Glutamatergic neuron (in vitro differentiated cells): Measurements from ENCODE around the gene SPPL3. TPM values are rescaled to one million over a fixed set of nuclear protein-coding genes. Genes with fewer than 3 reads are reported as not detected.

Experiments
- DNase-seq: peaks from one replicate; pipeline ENCODE4 v3.0.0; 2022
- H3K27ac Mint-ChIP-seq: one replicate; pipeline ENCODE4 v1.8.0; 2020; ENCODE audit warnings: mild to moderate bottlenecking, mixed read lengths, inconsistent platforms; ENCODE audit not compliant: unreplicated experiment
- H3K27me3 Mint-ChIP-seq: one replicate; pipeline ENCODE4 v1.8.0; 2020; ENCODE audit warnings: mild to moderate bottlenecking, moderate library complexity, mixed read lengths, inconsistent platforms; ENCODE audit not compliant: unreplicated experiment
- H3K36me3 Mint-ChIP-seq: one replicate; pipeline ENCODE4 v1.8.0; 2020; ENCODE audit warnings: mild to moderate bottlenecking, mixed read lengths, inconsistent platforms; ENCODE audit not compliant: unreplicated experiment
- H3K4me1 Mint-ChIP-seq: one replicate; pipeline ENCODE4 v1.8.0; 2020; ENCODE audit warnings: mild to moderate bottlenecking, low read depth, mixed read lengths, inconsistent platforms; ENCODE audit not compliant: unreplicated experiment
- H3K4me3 Mint-ChIP-seq: one replicate; pipeline ENCODE4 v1.8.0; 2020; ENCODE audit warnings: mild to moderate bottlenecking, mixed read lengths, inconsistent platforms; ENCODE audit not compliant: unreplicated experiment
- H3K9me3 Mint-ChIP-seq: one replicate; pipeline ENCODE4 v1.8.0; 2020; ENCODE audit warnings: mild to moderate bottlenecking, moderate library complexity, mixed read lengths, inconsistent platforms; ENCODE audit not compliant: unreplicated experiment
- total RNA-seq: library from RNA; stranded (reverse); fragmentation: NEBNext Ultra II Directional; extraction: Animal tissue kit (Norgen Biotek cat#: 25700); gene quantifications from one replicate; pipeline ENCODE4 v1.2.1, GENCODE V29; 2021; ENCODE audit not compliant: unreplicated experiment
- TF ChIP-seq, protein P1 (sequence below): fragments of 200-600 bp; sonication (generic); IDR thresholded peaks from one replicate; pipeline ENCODE4 v1.5.0; 2021; ENCODE audit not compliant: partially characterized antibody, unreplicated experiment

Gene SPPL3
- total RNA-seq, 1 donor from 2014 or later = 53.4 TPM

- Mint-ChIP-seq H3K4me3 (no peak overlapping the region), H3K36me3 (no peaks in the 10 kb centered on the region)
Measured at GRCh38 chr12:120939523-120939922, 35.4 kb upstream of the SPPL3 start.

GRCh38 chr12:120938496-120938895, 34.3 kb upstream of the SPPL3 start:
- Mint-ChIP-seq H3K9me3 (no peaks in the 10 kb centered on the region), H3K27ac (no peak overlapping the region), H3K4me3 (no peak overlapping the region), H3K4me1 (no peaks in the 10 kb centered on the region), H3K27me3 (no peaks in the 10 kb centered on the region), H3K36me3 (no peaks in the 10 kb centered on the region)
- TF ChIP-seq, protein P1, sequence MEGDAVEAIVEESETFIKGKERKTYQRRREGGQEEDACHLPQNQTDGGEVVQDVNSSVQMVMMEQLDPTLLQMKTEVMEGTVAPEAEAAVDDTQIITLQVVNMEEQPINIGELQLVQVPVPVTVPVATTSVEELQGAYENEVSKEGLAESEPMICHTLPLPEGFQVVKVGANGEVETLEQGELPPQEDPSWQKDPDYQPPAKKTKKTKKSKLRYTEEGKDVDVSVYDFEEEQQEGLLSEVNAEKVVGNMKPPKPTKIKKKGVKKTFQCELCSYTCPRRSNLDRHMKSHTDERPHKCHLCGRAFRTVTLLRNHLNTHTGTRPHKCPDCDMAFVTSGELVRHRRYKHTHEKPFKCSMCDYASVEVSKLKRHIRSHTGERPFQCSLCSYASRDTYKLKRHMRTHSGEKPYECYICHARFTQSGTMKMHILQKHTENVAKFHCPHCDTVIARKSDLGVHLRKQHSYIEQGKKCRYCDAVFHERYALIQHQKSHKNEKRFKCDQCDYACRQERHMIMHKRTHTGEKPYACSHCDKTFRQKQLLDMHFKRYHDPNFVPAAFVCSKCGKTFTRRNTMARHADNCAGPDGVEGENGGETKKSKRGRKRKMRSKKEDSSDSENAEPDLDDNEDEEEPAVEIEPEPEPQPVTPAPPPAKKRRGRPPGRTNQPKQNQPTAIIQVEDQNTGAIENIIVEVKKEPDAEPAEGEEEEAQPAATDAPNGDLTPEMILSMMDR = no peak
- DNase-seq = no peak

More at GRCh38 chr12:120939523-120939922, 35.4 kb upstream of the SPPL3 start:
- no peak overlapping the region for H3K27ac Mint-ChIP-seq
- no peaks in the 10 kb centered on the region for H3K27me3 Mint-ChIP-seq
- TF ChIP-seq, protein P1 = no peak
- DNase-seq = no peak
- no peaks in the 10 kb centered on the region for H3K4me1 Mint-ChIP-seq
- no peaks in the 10 kb centered on the region for H3K9me3 Mint-ChIP-seq

- no peaks in the 10 kb centered on the region for H3K36me3 Mint-ChIP-seq
- no peak overlapping the region for H3K4me3 Mint-ChIP-seq
- H3K27me3 Mint-ChIP-seq = no peaks in the 10 kb centered on the region
- no peaks in the 10 kb centered on the region for H3K9me3 Mint-ChIP-seq
- no peak for DNase-seq
- no peaks in the 10 kb centered on the region for H3K4me1 Mint-ChIP-seq
- H3K27ac Mint-ChIP-seq = no peak overlapping the region
- TF ChIP-seq, protein P1 = no peak
Measured at GRCh38 chr12:120936197-120936596, 32.0 kb upstream of the SPPL3 start.

DNA sequence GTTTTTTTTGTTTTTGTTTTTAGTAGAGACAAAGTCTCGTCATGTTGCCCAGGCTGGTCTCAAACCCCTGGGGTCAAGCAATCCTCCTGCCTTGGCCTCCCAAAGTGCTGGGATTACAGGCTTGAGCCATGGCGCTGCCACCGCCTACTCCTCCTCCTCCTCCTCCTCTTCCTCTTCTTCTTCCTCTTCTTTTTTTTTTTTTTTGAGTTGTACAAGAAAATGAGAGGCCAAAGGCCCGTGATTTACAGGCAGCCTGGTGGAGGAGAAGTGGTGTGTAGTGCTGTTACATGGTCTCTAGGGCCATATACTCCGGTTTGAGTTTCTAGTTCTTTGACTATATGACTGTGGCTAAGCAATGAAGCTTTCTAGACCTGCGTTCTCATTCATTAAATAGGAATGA, 29.6 kb upstream of the SPPL3 start:
- H3K36me3 Mint-ChIP-seq = no peaks in the 10 kb centered on the region
- H3K4me1 Mint-ChIP-seq = no peaks in the 10 kb centered on the region
- no peak overlapping the region for H3K27ac Mint-ChIP-seq
- DNase-seq = no peak
- H3K9me3 Mint-ChIP-seq = peaks cover 1% of the 10 kb centered on the region
- TF ChIP-seq, protein P1 = no peak
- no peak overlapping the region for H3K4me3 Mint-ChIP-seq
- no peaks in the 10 kb centered on the region for H3K27me3 Mint-ChIP-seq

GRCh38 chr12:120932956-120933526, 28.9 kb upstream of the SPPL3 start:
- Mint-ChIP-seq H3K4me1 (no peaks in the 10 kb centered on the region), H3K36me3 (no peaks in the 10 kb centered on the region), H3K9me3 (peaks cover 1% of the 10 kb centered on the region), H3K27me3 (no peaks in the 10 kb centered on the region), H3K4me3 (no peak overlapping the region), H3K27ac (no peak overlapping the region)
- DNase-seq = no peak
- TF ChIP-seq, protein P1 = no peak
